ENCODE measurements around the gene HS3ST2.

- TF ChIP-seq CTCF (IDR thresholded peaks at IDR 0.05) (no peak), POLR2A (IDR thresholded peaks at IDR 0.05) (no peak), EP300 (IDR thresholded peaks at IDR 0.05) (no peak)
Measured at GRCh38 chr16:22924492-22924891, 110.5 kb downstream of the HS3ST2 start.
